ENCODE results near the gene NALCN. TPM values are rescaled to one million over a fixed set of nuclear protein-coding genes. Genes with fewer than 3 reads are reported as not detected.

Gene NALCN
- total and polyA plus RNA-seq, 2 experiments from 2014 or later: 0.50 to 0.87 TPM

- TF ChIP-seq CREB1 (CRISPR knock-in tag; IDR thresholded peaks at IDR 0.05; ENCODE audit: low read depth) (no peak), NANOG (IDR thresholded peaks at IDR 0.05; ENCODE audit: borderline replicate concordance) (no peak), STAT1 (IDR thresholded peaks at IDR 0.05; ENCODE audit: unreplicated experiment) (no peak), EZH2 (IDR thresholded peaks at IDR 0.05; ENCODE audit: low read depth, unreplicated experiment) (no peak), JUNB (IDR thresholded peaks at IDR 0.05; ENCODE audit: unreplicated experiment) (no peak), POLR2AphosphoS5 (IDR thresholded peaks at IDR 0.05; ENCODE audit: low read depth) (no peak), ZNF331 (CRISPR knock-in tag; IDR thresholded peaks at IDR 0.05; ENCODE audit: low read depth) (no peak)
- TF ChIP-seq, protein P1, sequence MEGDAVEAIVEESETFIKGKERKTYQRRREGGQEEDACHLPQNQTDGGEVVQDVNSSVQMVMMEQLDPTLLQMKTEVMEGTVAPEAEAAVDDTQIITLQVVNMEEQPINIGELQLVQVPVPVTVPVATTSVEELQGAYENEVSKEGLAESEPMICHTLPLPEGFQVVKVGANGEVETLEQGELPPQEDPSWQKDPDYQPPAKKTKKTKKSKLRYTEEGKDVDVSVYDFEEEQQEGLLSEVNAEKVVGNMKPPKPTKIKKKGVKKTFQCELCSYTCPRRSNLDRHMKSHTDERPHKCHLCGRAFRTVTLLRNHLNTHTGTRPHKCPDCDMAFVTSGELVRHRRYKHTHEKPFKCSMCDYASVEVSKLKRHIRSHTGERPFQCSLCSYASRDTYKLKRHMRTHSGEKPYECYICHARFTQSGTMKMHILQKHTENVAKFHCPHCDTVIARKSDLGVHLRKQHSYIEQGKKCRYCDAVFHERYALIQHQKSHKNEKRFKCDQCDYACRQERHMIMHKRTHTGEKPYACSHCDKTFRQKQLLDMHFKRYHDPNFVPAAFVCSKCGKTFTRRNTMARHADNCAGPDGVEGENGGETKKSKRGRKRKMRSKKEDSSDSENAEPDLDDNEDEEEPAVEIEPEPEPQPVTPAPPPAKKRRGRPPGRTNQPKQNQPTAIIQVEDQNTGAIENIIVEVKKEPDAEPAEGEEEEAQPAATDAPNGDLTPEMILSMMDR (conservative IDR thresholded peaks at IDR 0.05; ENCODE audit: low read depth in 2 of 2): no peak
- TF ChIP-seq, protein P2, sequence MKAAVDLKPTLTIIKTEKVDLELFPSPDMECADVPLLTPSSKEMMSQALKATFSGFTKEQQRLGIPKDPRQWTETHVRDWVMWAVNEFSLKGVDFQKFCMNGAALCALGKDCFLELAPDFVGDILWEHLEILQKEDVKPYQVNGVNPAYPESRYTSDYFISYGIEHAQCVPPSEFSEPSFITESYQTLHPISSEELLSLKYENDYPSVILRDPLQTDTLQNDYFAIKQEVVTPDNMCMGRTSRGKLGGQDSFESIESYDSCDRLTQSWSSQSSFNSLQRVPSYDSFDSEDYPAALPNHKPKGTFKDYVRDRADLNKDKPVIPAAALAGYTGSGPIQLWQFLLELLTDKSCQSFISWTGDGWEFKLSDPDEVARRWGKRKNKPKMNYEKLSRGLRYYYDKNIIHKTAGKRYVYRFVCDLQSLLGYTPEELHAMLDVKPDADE (IDR thresholded peaks at IDR 0.05): no peak
These were observed 211.9 kb downstream of the NALCN start (continued) for GRCh38 chr13:101204270-101205020.

DNA sequence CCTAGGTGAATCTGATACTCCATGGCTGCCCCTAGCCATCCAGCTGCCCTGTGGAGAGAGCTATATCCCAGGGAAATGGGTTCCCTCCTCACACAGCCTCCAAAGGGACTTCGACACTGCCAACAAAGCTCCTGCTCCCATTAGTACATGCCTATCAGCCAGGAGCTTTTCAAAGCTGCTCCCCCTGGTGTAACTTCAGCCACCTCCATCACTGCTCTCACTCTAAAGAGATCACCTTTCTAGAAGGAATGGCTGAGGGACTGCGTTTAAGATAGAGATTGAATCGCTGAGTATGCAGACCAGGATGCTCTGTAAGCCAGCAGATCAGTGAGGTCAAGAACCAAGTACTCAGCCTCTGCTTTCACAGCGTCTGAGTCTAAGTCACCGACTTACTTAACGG, 213.7 kb downstream of the NALCN start:
- no peak overlapping the region for H3K27ac ChIP-seq (ENCODE audit: low read depth)
- no peaks in the 10 kb centered on the region; the same call in 2 of the 3 replicates for H3K4me1 Mint-ChIP-seq
- H3K79me2 ChIP-seq (replicated peaks; ENCODE audit: insufficient read depth): no peaks in the 10 kb centered on the region
- no peaks in the 10 kb centered on the region for H3K36me3 ChIP-seq (ENCODE audit: insufficient read depth)
- no peaks in the 10 kb centered on the region for H3K4me1 ChIP-seq (ENCODE audit: insufficient read depth)
- H3K27ac Mint-ChIP-seq: no peak overlapping the region
- H3F3A ChIP-seq (replicated peaks; ENCODE audit: low read depth): no peaks in the 10 kb centered on the region
- H3K36me3 Mint-ChIP-seq (ENCODE audit: low read depth): no peaks in the 10 kb centered on the region; the same call in 2 of the 3 replicates
- H3K4me3 Mint-ChIP-seq: no peak overlapping the region
- no peak overlapping the region for H2AFZ ChIP-seq
- TF ChIP-seq ZNF331 (CRISPR knock-in tag; IDR thresholded peaks at IDR 0.05; ENCODE audit: low read depth) (no peak), POLR2AphosphoS5 (IDR thresholded peaks at IDR 0.05; ENCODE audit: low read depth) (no peak), NANOG (IDR thresholded peaks at IDR 0.05; ENCODE audit: borderline replicate concordance) (no peak), ZNF114 (CRISPR knock-in tag; IDR thresholded peaks at IDR 0.05) (no peak), JUNB (IDR thresholded peaks at IDR 0.05; ENCODE audit: unreplicated experiment) (no peak), EZH2phosphoT487 (IDR thresholded peaks at IDR 0.05; ENCODE audit: unreplicated experiment) (no peak), CREB1 (CRISPR knock-in tag; IDR thresholded peaks at IDR 0.05; ENCODE audit: low read depth) (no peak), STAT1 (IDR thresholded peaks at IDR 0.05; ENCODE audit: unreplicated experiment) (no peak), ZNF462 (CRISPR knock-in tag; IDR thresholded peaks at IDR 0.05) (peak; percentile 60; the same call in 1 of the 2 replicates), EZH2 (IDR thresholded peaks at IDR 0.05; ENCODE audit: low read depth, unreplicated experiment) (no peak)
- TF ChIP-seq, protein P1 (conservative IDR thresholded peaks at IDR 0.05; ENCODE audit: low read depth in 2 of 2): peak; percentile 40 to 65
- ATAC-seq: peak; percentile 100
- H3K9me2 ChIP-seq (ENCODE audit: insufficient read depth): no peaks in the 10 kb centered on the region
- H3K27me3 ChIP-seq (ENCODE audit: insufficient read depth): no peaks in the 10 kb centered on the region
- H3K27me3 Mint-ChIP-seq (ENCODE audit: insufficient read depth, low read depth, poor library complexity): no peaks in the 10 kb centered on the region
- no peak overlapping the region for H3K4me2 ChIP-seq
- no peaks in the 10 kb centered on the region for H4K20me1 ChIP-seq (replicated peaks; ENCODE audit: insufficient read depth)
- no peak overlapping the region for H3K4me3 ChIP-seq
- H3K9me3 Mint-ChIP-seq: peaks cover 2% of the 10 kb centered on the region; the same call in 2 of the 3 replicates
- DNase-seq (ENCODE audit: low spot score): peak; percentile 80
